GM10847 (cell line): Measurements from ENCODE around the gene ZNF345.

ENCODE experiments used
- POLR2A ChIP-seq: IDR thresholded peaks from 2 replicates; pipeline ENCODE4 v1.6.1; 2011; ENCODE audit not compliant: insufficient read length; ENCODE audit errors: extremely low read depth

The ZNF345 gene

GRCh38 chr19:36891768-36892357 lies 41.2 kb downstream of the ZNF345 start:
- TF ChIP-seq POLR2A: no peak

- TF ChIP-seq POLR2A: no peak
These were observed 44.2 kb downstream of the ZNF345 start for GRCh38 chr19:36894849-36895383.

- TF ChIP-seq POLR2A: no peak
These were observed 47.7 kb downstream of the ZNF345 start for GRCh38 chr19:36898422-36898821.

- TF ChIP-seq POLR2A: peak; percentile 17
These were observed 65.5 kb downstream of the ZNF345 start, which contains the start of the genes ZNF568 and ZNF829 for GRCh38 chr19:36915992-36916830. TSS of gene ZNF568 (plus strand) at chr19:36916332. CDS start at chr19:36922771, 6,439 bp downstream. TSS of gene ZNF829 (minus strand) at chr19:36916291. CDS start at chr19:36915167, 1,124 bp downstream.

- TF ChIP-seq POLR2A: no peak
These were observed 66.3 kb downstream of the ZNF345 start for GRCh38 chr19:36916991-36917390.

- TF ChIP-seq POLR2A: no peak
These were observed 67.4 kb downstream of the ZNF345 start for GRCh38 chr19:36918090-36918489.
